ENCODE results near the gene FCRL5. TPM values are rescaled to one million over a fixed set of nuclear protein-coding genes. Genes with fewer than 3 reads are reported as not detected.
"Not testable (repeated sequence)": the region's sequence is repeated elsewhere in the genome, so short reads cannot be mapped to it uniquely, and the experiment has no call there.

The FCRL5 gene
- total RNA-seq, 2 experiments from 2014 or later: 44.8 to 73.5 TPM

GRCh38 chr1:157488156-157488555 lies 64.2 kb downstream of the FCRL5 start:
- ChIA-PET POLR2A (no interaction called here), CTCF (ENCODE audit: unreplicated experiment) (no interaction called here)
- no peaks in the 10 kb centered on the region for H3K79me2 ChIP-seq (ENCODE audit: insufficient read depth, low read depth, low read length)
- H3K4me2 ChIP-seq (ENCODE audit: low read length): no peak overlapping the region
- intact Hi-C loops (cut with micrococcal nuclease; ENCODE audit: unreplicated experiment): loop anchor here (2.0 kb wide), 1 partner anchor 295 kb away; no protein-coding TSS in a partner anchor
- H4K20me1 ChIP-seq (ENCODE audit: insufficient read depth, low read length): no peaks in the 10 kb centered on the region
- no peak overlapping the region for H3K4me3 ChIP-seq (ENCODE audit: low read depth, low read length, poor library complexity, severe bottlenecking)
- H3K9me2 ChIP-seq (ENCODE audit: insufficient read depth, low read length): no peaks in the 10 kb centered on the region
- no TSS peak for BruUV-seq (replicated peaks)
- no peak for DNase-seq (ENCODE audit: low spot score)
- H3K9me3 ChIP-seq (ENCODE audit: low read length): no peaks in the 10 kb centered on the region
- no peaks in the 10 kb centered on the region for H3K36me3 ChIP-seq (ENCODE audit: insufficient read depth, low read length)
- H3K4me1 ChIP-seq (ENCODE audit: insufficient read depth, low read length, poor library complexity, severe bottlenecking): no peaks in the 10 kb centered on the region
- H3K27ac ChIP-seq (ENCODE audit: low read depth, low read length, poor library complexity, severe bottlenecking): no peak overlapping the region
- H2AFZ ChIP-seq (ENCODE audit: low read length): no peak overlapping the region
- no peak for TF ChIP-seq CTCF (conservative IDR thresholded peaks at IDR 0.05; ENCODE audit: low read length)

- no peaks in the 10 kb centered on the region for H3K79me2 ChIP-seq (ENCODE audit: insufficient read depth, low read depth, low read length)
- no peak overlapping the region for H3K27ac ChIP-seq (ENCODE audit: low read depth, low read length, poor library complexity, severe bottlenecking)
- no peak overlapping the region for H3K4me2 ChIP-seq (ENCODE audit: low read length)
- no peaks in the 10 kb centered on the region for H3K4me1 ChIP-seq (ENCODE audit: insufficient read depth, low read length, poor library complexity, severe bottlenecking)
- H2AFZ ChIP-seq (ENCODE audit: low read length): no peak overlapping the region
- intact Hi-C loops (cut with micrococcal nuclease; ENCODE audit: unreplicated experiment): no loop called here
- H3K36me3 ChIP-seq (ENCODE audit: insufficient read depth, low read length): no peaks in the 10 kb centered on the region
- no peaks in the 10 kb centered on the region for H3K9me2 ChIP-seq (ENCODE audit: insufficient read depth, low read length)
- H4K20me1 ChIP-seq (ENCODE audit: insufficient read depth, low read length): no peaks in the 10 kb centered on the region
- no peak for DNase-seq (ENCODE audit: low spot score)
- ChIA-PET POLR2A (interaction anchor here (0.5 kb wide), 2 partner anchors 79 to 273 kb away, joined by 3 to 6 read pairs; no protein-coding TSS in a partner anchor), CTCF (ENCODE audit: unreplicated experiment) (no interaction called here)
- TF ChIP-seq CTCF (conservative IDR thresholded peaks at IDR 0.05; ENCODE audit: low read length): no peak
- TF ChIP-seq EZH2phosphoT487 (IDR thresholded peaks at IDR 0.05; ENCODE audit: borderline replicate concordance, low read depth, low read length): no peak
- H3K4me3 ChIP-seq (ENCODE audit: low read depth, low read length, poor library complexity, severe bottlenecking): no peak overlapping the region
- H3K9me3 ChIP-seq (ENCODE audit: low read length): no peaks in the 10 kb centered on the region
- BruUV-seq (replicated peaks): no TSS peak
Measured at GRCh38 chr1:157487504-157487903, 64.8 kb downstream of the FCRL5 start.

- Histone ChIP-seq H3K27ac (ENCODE audit: low read depth, low read length, poor library complexity, severe bottlenecking) (no peak overlapping the region), H3K9me3 (ENCODE audit: low read length) (no peaks in the 10 kb centered on the region), H3K4me3 (ENCODE audit: low read depth, low read length, poor library complexity, severe bottlenecking) (no peak overlapping the region), H4K20me1 (ENCODE audit: insufficient read depth, low read length) (no peaks in the 10 kb centered on the region), H3K36me3 (ENCODE audit: insufficient read depth, low read length) (no peaks in the 10 kb centered on the region), H3K9me2 (ENCODE audit: insufficient read depth, low read length) (no peaks in the 10 kb centered on the region), H2AFZ (ENCODE audit: low read length) (no peak overlapping the region), H3K4me1 (ENCODE audit: insufficient read depth, low read length, poor library complexity, severe bottlenecking) (no peaks in the 10 kb centered on the region), H3K4me2 (ENCODE audit: low read length) (no peak overlapping the region), H3K79me2 (ENCODE audit: insufficient read depth, low read depth, low read length) (no peaks in the 10 kb centered on the region)
- CTCF ChIA-PET (ENCODE audit: unreplicated experiment): no interaction called here
- no TSS peak for BruUV-seq (replicated peaks)
- intact Hi-C loops (cut with micrococcal nuclease; ENCODE audit: unreplicated experiment): no loop called here
- no peak for TF ChIP-seq CTCF (conservative IDR thresholded peaks at IDR 0.05; ENCODE audit: low read length)
- POLR2A ChIA-PET: no interaction called here
- DNase-seq (ENCODE audit: low spot score): no peak
Measured at GRCh38 chr1:157487096-157487495, 65.2 kb downstream of the FCRL5 start.

GRCh38 chr1:157486400-157486799 lies 65.9 kb downstream of the FCRL5 start:
- H3K36me3 ChIP-seq (ENCODE audit: insufficient read depth, low read length); DNase-seq (ENCODE audit: low spot score); CTCF ChIA-PET (ENCODE audit: unreplicated experiment); H3K27ac ChIP-seq (ENCODE audit: low read depth, low read length, poor library complexity, severe bottlenecking); intact Hi-C loops (cut with micrococcal nuclease; ENCODE audit: unreplicated experiment); POLR2A ChIA-PET; H3K4me1 ChIP-seq (ENCODE audit: insufficient read depth, low read length, poor library complexity, severe bottlenecking); H3K4me2 ChIP-seq (ENCODE audit: low read length); H2AFZ ChIP-seq (ENCODE audit: low read length); BruUV-seq (replicated peaks); H3K9me2 ChIP-seq (ENCODE audit: insufficient read depth, low read length); H3K4me3 ChIP-seq (ENCODE audit: low read depth, low read length, poor library complexity, severe bottlenecking); H3K9me3 ChIP-seq (ENCODE audit: low read length); H4K20me1 ChIP-seq (ENCODE audit: insufficient read depth, low read length); H3K79me2 ChIP-seq (ENCODE audit: insufficient read depth, low read depth, low read length): not testable (repeated sequence)

All from OCI-LY7 (cell line).